ENCODE results near the gene PRSS38.

DNA sequence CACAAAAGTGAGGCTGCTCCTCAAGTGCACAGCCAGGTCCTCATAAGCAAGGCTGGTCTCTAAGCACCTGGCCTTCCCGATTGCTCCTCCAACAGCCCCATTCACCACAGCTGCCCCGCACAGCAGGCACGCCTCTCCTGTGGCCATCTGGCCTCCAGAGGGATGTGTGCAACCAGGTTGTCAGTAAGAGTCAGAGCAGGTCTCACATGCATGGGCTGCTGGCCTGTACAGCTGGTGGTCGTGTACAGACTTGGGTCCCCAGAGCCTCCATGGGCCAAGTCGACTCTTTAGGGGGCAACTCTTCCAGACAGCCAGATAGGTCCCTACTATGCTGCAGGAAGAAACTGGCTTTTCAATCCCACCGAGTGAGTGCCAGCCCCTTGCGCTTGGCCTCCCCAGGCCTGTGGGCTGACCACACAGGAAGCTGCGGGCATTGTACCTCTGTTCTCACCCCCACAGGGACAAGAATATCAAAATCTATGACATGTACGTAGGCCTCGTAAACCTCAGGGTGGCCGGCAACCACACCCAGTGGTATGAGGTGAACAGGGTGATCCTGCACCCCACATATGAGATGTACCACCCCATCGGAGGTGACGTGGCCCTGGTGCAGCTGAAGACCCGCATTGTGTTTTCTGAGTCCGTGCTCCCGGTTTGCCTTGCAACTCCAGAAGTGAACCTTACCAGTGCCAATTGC is 1.4 kb downstream of the PRSS38 start:
- TF ChIP-seq, protein P1, sequence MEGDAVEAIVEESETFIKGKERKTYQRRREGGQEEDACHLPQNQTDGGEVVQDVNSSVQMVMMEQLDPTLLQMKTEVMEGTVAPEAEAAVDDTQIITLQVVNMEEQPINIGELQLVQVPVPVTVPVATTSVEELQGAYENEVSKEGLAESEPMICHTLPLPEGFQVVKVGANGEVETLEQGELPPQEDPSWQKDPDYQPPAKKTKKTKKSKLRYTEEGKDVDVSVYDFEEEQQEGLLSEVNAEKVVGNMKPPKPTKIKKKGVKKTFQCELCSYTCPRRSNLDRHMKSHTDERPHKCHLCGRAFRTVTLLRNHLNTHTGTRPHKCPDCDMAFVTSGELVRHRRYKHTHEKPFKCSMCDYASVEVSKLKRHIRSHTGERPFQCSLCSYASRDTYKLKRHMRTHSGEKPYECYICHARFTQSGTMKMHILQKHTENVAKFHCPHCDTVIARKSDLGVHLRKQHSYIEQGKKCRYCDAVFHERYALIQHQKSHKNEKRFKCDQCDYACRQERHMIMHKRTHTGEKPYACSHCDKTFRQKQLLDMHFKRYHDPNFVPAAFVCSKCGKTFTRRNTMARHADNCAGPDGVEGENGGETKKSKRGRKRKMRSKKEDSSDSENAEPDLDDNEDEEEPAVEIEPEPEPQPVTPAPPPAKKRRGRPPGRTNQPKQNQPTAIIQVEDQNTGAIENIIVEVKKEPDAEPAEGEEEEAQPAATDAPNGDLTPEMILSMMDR (IDR thresholded peaks at IDR 0.05): no peak
- no peak for TF ChIP-seq POLR2A (IDR thresholded peaks at IDR 0.05)
- no peak for TF ChIP-seq POLR2AphosphoS5 (IDR thresholded peaks at IDR 0.05)
- no peak for TF ChIP-seq EP300 (IDR thresholded peaks at IDR 0.05)
